Skeletal muscle tissue (tissue), 2 donors: ENCODE results near the gene NBPF15. TPM values are rescaled to one million over a fixed set of nuclear protein-coding genes. Genes with fewer than 3 reads are reported as not detected.

Source experiments
- small RNA-seq: library from RNA; depleted of rRNA; stranded (forward); fragments of <200 nt; gene quantifications from one replicate; pipeline ENCODE3, GENCODE V24; 2014
- total RNA-seq: library from RNA; depleted of rRNA; stranded (reverse); fragments of >200 nt; gene quantifications from one replicate; pipeline ENCODE4 v1.2.3, GENCODE V29; 2014

Gene NBPF15
- total RNA-seq, 1 donor from 2014 or later = 37.6 TPM

Small RNAs within 50 kb of the gene (small RNA-seq; reads per million reads assigned to genes)
- not detected for gene AC246785.4
- gene RNVU1-15 = 10.7 reads per million, percentile 92 among the genes with 10 or more reads in this experiment

Other genes starting within 250 kb of the NBPF15 start
- not detected for gene PPIAL4E, start 88.0 kb downstream of the NBPF15 start, total RNA-seq
- not detected for gene PPIAL4F, start 131.2 kb upstream of the NBPF15 start, total RNA-seq